ENCODE data around the gene TNKS2.
"Not testable (repeated sequence)": the region's sequence is repeated elsewhere in the genome, so short reads cannot be mapped to it uniquely, and the experiment has no call there.

TNKS2 gene

GRCh38 chr10:91864744-91865143 lies 66.5 kb downstream of the TNKS2 start:
- in situ Hi-C loops (cut with MboI; ENCODE audit: low sequenced_read_pairs): no loop called here

GRCh38 chr10:91865562-91866081 lies 67.4 kb downstream of the TNKS2 start:
- in situ Hi-C loops (cut with MboI; ENCODE audit: low sequenced_read_pairs): no loop called here

- in situ Hi-C loops (cut with MboI; ENCODE audit: low sequenced_read_pairs): no loop called here
Observed at GRCh38 chr10:91875156-91875555, 76.9 kb downstream of the TNKS2 start.

GRCh38 chr10:91875779-91876178 lies 77.6 kb downstream of the TNKS2 start:
- in situ Hi-C loops (cut with MboI; ENCODE audit: low sequenced_read_pairs): no loop called here

- in situ Hi-C loops (cut with MboI; ENCODE audit: low sequenced_read_pairs): no loop called here
Observed at GRCh38 chr10:91879515-91880170, 81.4 kb downstream of the TNKS2 start.

GRCh38 chr10:91880310-91880709 lies 82.1 kb downstream of the TNKS2 start:
- in situ Hi-C loops (cut with MboI; ENCODE audit: low sequenced_read_pairs): no loop called here

GRCh38 chr10:91883549-91884444 lies 85.6 kb downstream of the TNKS2 start:
- in situ Hi-C loops (cut with MboI; ENCODE audit: low sequenced_read_pairs): no loop called here

- in situ Hi-C loops (cut with MboI; ENCODE audit: low sequenced_read_pairs): no loop called here
Observed at GRCh38 chr10:91884536-91884935, 86.3 kb downstream of the TNKS2 start.

GRCh38 chr10:91885362-91886079 lies 87.3 kb downstream of the TNKS2 start:
- in situ Hi-C loops (cut with MboI; ENCODE audit: low sequenced_read_pairs): no loop called here

- in situ Hi-C loops (cut with MboI; ENCODE audit: low sequenced_read_pairs): no loop called here
Observed at GRCh38 chr10:91886954-91887271, 88.7 kb downstream of the TNKS2 start.

GRCh38 chr10:91887272-91888076 lies 89.2 kb downstream of the TNKS2 start:
- in situ Hi-C loops (cut with MboI; ENCODE audit: low sequenced_read_pairs): no loop called here

GRCh38 chr10:91891125-91892001 lies 93.1 kb downstream of the TNKS2 start:
- in situ Hi-C loops (cut with MboI; ENCODE audit: low sequenced_read_pairs): no loop called here

- in situ Hi-C loops (cut with MboI; ENCODE audit: low sequenced_read_pairs): no loop called here
Observed at GRCh38 chr10:91893051-91893450, 94.8 kb downstream of the TNKS2 start.

GRCh38 chr10:91894261-91894685 lies 96.0 kb downstream of the TNKS2 start:
- in situ Hi-C loops (cut with MboI; ENCODE audit: low sequenced_read_pairs): not testable (repeated sequence)

GRCh38 chr10:91896212-91896756 lies 98.1 kb downstream of the TNKS2 start:
- in situ Hi-C loops (cut with MboI; ENCODE audit: low sequenced_read_pairs): no loop called here

GRCh38 chr10:91897421-91897820 lies 99.2 kb downstream of the TNKS2 start:
- in situ Hi-C loops (cut with MboI; ENCODE audit: low sequenced_read_pairs): no loop called here

GRCh38 chr10:91901784-91902677 lies 103.8 kb downstream of the TNKS2 start:
- in situ Hi-C loops (cut with MboI; ENCODE audit: low sequenced_read_pairs): no loop called here

- in situ Hi-C loops (cut with MboI; ENCODE audit: low sequenced_read_pairs): no loop called here
Observed at GRCh38 chr10:91907033-91907594, 108.9 kb downstream of the TNKS2 start.

Data from hTERT RPE-1 (cell line).